Endothelial cell of umbilical vein (primary cell): ENCODE results near the gene CCBE1.

Source experiments
- EZH2 ChIP-seq: IDR thresholded peaks from 2 replicates; pipeline ENCODE4 v1.6.1; 2012; ENCODE audit warnings: borderline replicate concordance, low read depth, mild to moderate bottlenecking, moderate library complexity, low read length, inconsistent platforms; ENCODE audit not compliant: severe bottlenecking
- FOS ChIP-seq: IDR thresholded peaks from 2 replicates; pipeline ENCODE4 v1.6.1; 2011; ENCODE audit warnings: mild to moderate bottlenecking, low read length, moderate library complexity, borderline replicate concordance; ENCODE audit not compliant: insufficient read depth
- POLR2A ChIP-seq: IDR thresholded peaks from 2 replicates; pipeline ENCODE4 v1.6.1; 2012; ENCODE audit warnings: low read depth, mild to moderate bottlenecking, control low read depth, low read length
- POLR2AphosphoS5 ChIP-seq: IDR thresholded peaks from 2 replicates; pipeline ENCODE4 v1.6.1; 2012; ENCODE audit warnings: low read depth, mild to moderate bottlenecking, control low read depth, low read length, moderate library complexity; ENCODE audit not compliant: insufficient read depth
- TF ChIP-seq, protein P1 (sequence below): IDR thresholded peaks from 2 replicates; pipeline ENCODE4 v1.6.1; 2011; ENCODE audit not compliant: insufficient read depth, insufficient read length

DNA sequence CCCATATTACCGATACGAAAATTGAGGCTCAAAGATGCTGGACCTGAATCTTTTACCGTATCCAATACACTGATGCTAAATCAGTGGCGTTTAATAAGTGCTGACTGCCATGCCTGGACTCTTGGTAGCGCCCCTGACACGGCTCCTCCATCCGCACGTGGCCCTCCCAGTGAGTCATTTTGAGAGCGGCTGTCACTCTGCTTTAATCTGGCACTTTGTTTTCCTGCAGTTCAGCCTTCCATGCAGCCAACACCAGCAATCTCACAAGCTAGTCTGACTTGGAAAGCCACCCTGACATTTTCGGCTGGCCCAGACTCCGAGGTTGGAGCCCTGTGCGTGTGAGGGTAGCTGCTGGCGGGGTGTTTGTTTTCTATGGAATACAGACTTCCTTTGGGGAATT lies 183.0 kb downstream of the CCBE1 start:
- TF ChIP-seq EZH2: no peak
- TF ChIP-seq FOS: no peak
- no peak for TF ChIP-seq POLR2AphosphoS5
- TF ChIP-seq, protein P1, sequence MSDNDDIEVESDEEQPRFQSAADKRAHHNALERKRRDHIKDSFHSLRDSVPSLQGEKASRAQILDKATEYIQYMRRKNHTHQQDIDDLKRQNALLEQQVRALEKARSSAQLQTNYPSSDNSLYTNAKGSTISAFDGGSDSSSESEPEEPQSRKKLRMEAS: peak; percentile 53
- no peak for TF ChIP-seq POLR2A
